A673 (cell line): Measurements from ENCODE around the gene DUSP8.

Experiments used
- CTCF ChIP-seq: fragments of 300-800, 200-600 bp; sonication (generic); conservative IDR thresholded peaks from 2 replicates; pipeline ENCODE4 v1.5.1; 2017; ENCODE audit warnings: low read depth, mild to moderate bottlenecking, antibody characterized with exemption, low read length, moderate library complexity, mixed read lengths
- EZH2 ChIP-seq: fragments of 200-600 bp; sonication (generic); IDR thresholded peaks from 2 replicates; pipeline ENCODE4 v1.6.1; 2017; ENCODE audit warnings: borderline replicate concordance, low read depth, mild to moderate bottlenecking, mixed read lengths, antibody characterized with exemption, low read length; ENCODE audit not compliant: poor library complexity, severe bottlenecking

GRCh38 chr11:1597331-1597993 lies 25.4 kb upstream of the DUSP8 start:
- TF ChIP-seq CTCF = no peak
- TF ChIP-seq EZH2 = no peak
